GM21390 (cell line): ENCODE results near the gene FHAD1.
"Not testable (repeated sequence)": the region's sequence is repeated elsewhere in the genome, so short reads cannot be mapped to it uniquely, and the experiment has no call there.

Experiments used
- ATAC-seq: cut with Tn5 transposase; IDR thresholded peaks from one replicate; pipeline ENCODE4 v1.9.1; 2021; ENCODE audit not compliant: unreplicated experiment

The FHAD1 gene

DNA sequence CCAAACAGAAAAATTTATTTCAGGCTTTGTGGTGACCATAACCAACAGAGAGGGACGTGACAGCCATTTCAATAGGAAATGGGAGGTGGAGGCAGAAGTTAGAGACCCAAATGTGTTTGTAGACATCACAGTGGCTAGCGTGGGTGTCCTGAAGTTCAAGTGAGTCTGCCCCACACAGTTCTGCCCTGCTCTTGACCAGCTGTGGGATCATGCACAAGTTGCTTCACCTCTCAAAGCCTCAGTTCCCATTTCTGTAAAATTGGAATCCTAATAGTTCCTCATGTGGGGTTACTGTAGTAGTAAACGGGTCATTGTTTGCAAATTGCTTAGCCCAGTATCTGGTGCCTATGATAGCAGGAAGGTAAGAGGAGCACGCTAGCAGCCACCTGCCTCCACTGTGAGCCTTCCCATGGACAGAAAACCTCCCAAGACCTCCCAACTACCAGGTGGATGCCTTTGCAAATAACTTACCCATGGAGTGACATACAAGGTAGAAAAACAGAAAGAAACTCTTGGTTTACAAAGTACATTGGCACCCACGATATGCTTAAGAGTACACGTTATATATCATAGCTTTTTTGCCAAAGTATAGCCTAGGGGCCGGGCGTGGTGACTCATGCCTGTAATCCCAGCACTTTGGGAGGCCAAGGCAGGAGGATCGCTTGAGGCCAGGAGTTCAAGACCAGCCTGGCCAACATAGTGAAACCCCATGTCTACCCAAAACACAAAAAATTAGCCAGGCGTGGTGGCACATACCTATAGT, 29.1 kb downstream of the FHAD1 start:
- ATAC-seq: no peak

DNA sequence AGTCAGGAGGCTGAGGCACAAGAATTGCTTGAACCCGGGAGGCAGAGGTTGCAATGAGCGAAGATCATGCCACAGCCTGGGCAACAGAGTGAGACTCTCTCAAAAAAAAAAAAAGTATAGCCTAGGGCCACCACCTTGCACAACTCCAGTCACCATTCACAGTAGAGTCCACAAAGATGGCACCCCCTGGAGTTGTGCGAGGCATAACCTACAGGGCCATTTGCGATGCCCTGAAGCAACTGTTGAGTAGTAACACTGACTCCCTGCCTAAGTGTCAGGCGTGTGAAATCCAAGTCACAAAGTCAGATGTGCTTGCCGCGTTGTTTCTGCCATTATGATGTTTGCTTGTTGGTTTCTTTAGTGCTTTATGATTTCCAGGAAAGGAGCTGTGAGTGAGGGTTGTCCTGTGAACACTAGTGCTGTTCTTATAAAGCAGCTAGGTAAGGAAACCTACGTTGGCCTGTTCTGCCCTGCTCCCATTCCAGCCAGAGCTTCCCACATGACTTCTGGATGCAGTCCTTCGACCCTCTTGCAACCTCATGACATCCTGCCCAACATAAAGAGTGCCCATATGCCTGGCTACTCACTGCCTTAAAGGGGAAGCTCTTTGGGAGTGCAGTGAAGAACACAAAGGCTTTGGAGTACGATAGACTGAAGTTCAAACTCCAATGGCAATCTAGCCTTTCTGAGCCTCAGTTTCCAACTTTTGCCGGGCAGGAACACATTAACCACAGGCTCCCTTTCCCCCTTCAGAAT, 29.8 kb downstream of the FHAD1 start:
- no peak for ATAC-seq

DNA sequence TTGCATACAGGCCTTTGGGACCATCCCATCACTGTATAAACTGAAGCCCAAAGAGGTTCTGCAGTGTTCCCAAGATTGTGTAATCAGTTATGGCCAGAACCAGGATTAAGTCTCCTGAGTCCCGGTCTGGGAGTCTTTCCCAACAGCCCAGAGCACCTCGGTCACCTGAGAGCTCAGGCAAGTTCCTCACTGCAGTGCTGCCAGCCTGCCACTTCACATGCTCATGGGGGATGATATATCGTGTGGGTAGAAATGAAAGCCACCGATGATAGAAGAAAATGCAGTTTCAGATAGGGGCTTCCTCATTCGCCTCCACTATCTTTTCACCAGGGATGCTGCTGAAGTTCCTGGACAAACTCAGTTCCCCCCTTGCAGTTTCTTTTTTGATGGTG, 30.4 kb downstream of the FHAD1 start:
- ATAC-seq: no peak

DNA sequence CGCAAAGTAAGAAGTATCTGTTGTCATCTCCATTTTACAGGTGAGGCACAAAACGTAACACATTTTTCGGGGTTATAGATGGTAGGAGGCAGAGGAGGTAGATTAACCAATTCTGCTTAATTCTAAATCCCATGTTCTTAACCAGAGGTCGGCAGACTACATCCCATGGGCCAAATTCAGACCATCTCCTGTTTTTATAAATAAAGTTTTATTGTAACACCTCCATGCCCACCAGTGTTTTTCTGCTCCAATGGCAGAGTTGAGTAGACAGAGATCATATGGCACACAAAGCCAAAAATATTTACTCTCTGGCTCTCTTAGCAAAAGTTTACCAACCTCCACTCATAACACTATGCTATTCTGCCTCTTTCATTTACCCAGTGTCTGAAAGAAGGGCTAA, 30.9 kb downstream of the FHAD1 start:
- no peak for ATAC-seq

DNA sequence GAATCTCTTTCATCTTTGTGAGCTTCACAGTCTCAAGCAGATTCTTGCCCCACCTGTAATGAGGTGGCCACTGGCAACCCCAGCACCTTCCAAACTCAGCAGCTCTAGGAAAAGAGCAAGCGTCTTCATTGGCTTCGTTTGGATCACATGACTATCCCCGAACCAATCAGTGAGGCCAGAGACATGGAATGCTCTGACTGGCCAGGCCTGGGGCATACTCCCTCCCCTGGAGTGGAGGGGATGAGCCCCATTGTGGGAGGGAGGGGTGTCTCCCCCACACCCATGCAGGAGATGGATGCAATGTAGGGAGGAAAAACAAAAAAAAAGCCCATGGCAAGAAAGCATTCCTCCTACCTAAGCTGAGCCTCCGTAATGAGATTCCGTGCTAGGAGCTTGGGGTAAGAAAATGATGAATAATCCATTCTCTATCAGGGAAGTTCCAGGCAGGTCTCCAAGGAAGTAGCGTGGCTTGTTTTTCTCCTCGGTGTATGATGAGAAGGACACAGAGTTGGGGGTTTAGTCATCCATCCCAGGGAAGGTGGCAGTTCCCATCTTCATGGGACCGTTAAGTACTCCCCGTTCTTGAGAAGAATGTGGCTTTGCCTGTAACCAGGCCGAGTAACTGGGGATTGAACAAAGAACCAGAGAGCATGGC, 32.7 kb downstream of the FHAD1 start:
- no peak for ATAC-seq

DNA sequence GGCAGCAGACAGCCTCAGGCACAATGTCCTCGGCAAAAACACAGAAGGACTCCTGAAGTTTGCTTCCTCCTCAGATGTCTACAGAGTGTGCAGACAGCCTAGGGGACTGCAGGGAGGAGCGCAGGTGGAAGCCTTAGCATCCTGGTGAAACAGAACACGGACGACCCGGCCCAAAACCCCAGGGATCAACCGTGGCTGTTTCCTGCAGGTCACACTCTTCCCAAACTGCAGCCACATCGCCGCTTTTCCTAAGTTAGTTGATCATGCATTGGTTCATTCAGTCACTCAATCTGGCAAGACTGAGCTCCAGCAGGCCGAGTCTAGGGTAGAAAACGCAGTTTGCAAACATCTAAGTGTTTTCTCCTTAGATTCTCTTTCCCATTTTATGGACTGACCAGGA, 33.4 kb downstream of the FHAD1 start:
- no peak for ATAC-seq

DNA sequence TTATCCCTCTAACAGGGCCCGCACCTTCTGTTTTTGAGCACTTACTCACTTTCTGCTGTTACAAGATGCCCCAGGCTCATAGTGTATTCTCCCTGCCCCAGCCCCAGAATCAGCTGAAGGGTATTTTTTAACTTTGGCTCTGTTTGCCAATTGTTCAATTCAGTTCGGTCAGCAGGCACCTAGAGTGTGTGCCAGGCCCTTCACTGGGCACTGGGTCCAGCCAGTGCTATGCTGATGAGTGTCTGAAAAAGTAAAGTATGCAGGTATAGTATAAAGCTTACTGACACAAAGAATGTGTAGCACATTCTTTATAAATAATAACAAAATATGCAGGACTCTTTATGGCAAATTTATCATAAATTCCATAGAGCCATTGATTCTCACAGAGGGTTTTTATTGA, 35.0 kb downstream of the FHAD1 start:
- no peak for ATAC-seq

DNA sequence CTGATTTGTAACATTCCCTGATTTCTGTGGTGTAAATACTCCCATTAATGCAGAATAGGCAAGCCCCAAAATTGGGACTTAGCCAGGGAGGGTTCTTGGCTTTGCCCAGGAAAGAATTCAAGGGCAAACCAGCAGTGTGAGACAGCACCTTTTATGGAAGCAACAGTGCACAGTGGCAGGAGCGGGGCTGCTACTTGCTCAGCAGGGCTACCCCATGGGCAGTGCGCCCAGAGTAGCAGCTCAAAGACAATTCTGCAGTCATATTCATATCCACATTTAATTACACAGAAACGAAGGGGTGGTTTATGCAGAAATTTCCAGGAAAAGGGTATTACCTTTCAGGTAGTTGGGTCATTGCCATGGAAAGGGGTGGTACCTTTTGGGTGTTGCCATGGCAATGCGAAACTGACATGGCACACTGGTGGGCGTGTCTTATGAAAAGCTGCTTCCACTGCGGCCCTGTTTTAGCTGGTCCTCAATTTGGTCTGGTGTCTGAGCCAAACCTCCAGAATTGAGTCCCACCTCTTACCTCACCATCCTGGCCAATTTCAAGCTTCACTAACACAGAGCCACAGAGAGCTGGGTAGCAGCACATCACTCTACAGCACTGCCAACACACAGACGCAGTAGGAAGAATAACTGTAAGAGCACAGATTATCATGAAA, 35.9 kb downstream of the FHAD1 start:
- no peak for ATAC-seq

DNA sequence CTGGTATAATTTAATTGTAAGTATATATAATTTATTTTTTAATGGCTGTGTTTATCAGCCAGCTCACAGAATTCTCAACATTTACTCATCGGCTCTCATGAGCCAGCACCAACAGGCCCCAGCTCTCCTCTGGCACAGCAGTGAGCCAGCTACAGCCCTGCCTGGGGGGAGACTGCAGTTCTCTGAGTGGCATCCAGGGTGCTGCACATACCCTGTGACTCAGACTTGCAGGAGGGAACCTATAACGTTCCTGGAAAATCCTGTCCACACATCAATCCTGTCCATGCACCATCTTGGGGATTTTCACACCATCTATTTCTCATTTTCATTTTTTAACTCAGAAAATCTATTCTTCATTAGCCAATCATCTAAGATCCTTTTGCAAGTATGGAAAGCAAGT, 36.5 kb downstream of the FHAD1 start:
- ATAC-seq: no peak

DNA sequence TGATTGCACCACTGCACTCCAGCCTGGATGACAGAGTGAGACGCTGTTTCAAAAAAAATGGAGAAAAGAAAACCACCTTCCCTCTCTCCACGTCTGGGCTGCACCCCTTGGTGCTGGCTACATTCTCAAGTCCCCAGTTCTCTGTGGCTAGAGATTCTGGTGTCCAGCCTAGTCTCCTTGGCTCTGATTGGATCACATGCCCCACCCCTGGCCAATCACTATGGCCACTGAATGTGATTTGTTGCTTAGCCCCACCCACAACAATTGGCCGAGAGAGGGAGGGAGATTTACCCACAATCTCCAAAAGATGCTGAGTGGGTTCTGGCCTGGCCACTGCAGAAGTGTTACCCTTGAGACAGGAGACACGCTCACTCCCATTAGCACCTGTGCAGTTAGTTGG, 39.4 kb downstream of the FHAD1 start:
- no peak for ATAC-seq

DNA sequence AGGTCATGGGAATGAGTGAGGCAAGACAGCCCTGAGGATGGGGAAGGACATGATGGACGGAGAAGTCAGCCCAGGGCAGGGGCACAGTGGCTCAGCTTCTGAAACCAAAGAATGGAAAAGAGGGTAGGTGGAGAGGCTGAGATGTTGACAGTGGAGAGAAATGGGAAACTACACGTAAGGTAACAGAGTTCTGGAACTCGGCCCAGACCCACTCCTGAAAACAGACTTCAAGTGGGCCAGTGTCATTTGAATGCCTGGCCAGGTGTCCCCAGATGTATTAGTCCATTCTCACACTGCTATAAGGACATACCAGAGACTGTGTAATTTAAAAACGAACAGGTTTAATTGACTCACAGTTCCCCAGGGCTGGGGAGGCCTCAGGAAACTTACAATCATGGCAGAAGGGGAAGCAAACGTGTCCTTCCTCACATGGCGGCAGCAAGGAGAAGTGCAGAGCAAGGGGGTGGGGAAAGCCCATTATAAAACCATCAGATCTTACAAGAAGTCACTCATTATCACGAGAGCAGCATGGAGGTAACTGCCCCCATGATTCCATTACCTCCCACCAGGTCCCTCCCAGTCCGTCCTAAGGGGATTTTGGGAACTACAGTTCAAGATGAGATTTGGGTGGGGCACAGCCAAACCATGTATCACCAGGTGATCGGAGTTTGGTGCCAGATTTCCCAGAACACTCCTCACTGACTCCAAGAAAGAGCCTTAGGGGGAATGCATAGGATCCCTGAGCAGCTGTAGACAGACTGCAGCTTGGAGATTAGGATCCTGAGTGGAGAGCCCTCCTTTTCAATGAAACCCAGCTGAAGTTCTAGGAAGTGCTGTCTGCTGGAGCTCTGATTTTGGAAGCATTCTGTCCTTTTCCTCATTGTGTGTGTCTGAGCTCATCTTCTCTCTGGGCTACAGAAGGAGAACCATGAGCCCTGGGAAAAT, 40.3 kb downstream of the FHAD1 start:
- ATAC-seq: no peak

DNA sequence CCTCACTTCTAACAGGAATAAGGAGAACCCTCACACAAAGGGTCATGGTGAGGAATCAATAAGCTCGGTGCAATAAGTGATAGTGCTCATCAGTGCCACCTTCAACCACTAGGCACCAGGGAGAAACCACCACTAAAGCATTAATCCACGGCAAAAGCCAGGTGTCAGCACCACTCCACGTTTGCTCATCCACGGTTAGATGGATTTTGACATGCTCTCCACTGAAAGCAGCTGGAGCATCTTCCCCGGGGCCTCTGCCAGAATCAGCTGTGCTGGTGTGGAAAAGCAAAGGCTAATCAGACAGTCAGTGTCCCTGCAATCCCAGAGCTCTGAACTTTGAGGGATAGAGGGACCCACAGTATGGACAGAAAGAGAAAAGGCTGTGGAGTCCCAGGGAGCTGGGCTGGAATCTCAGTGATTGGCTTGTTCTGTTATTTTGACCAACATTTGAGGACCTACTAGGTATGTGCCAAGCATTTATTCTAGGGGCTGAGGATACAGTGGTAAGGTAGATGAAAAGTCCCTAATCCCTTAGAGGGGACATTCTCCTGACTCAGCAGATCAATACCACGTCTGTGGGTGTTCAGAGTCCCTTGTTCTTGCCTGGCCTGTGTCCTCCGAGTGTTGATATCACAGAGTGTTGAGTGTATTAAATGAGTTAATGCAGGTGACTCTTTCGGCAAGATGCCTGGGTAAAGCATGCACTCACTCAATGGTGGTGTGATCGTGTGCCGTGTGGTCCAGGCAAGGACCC, 41.3 kb downstream of the FHAD1 start:
- no peak for ATAC-seq

DNA sequence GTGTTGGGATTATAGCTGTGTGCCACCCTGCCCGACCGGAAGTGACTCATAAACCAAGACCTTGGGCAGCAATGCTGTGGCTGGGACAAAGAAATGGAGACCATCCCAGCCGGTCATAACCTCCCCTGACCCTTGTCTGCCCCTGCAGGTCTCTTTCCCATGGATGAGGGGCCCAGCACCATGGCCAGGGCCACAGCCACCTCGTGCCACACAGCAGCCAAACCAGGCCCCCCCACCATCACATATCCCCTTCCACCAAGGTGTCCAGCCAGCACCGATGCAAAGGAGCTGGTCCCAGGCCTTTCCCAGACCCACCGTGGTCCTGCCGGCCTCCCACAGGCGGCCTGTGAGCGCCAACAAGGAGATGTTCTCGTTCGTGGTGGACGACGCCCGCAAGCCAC, 42.2 kb downstream of the FHAD1 start:
- no peak for ATAC-seq

DNA sequence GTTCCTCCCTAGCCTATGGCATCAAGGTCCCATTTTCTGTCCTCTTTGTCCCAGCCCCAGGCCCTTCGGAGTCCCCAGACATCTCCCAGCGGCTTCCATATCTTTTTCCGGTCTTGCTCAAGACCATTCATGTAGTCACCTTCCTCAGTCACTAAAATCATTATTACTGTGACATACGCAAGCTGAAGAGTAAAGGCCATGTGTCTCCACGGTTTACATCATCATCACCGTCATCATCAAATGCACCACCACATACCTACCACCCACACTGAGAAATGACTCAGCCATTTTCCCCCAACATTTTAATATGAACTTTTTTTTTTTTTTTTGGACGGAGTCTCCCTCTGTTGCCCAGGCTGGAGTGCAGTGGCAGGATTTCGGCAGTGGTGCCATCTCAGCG, 43.4 kb downstream of the FHAD1 start:
- no peak for ATAC-seq

DNA sequence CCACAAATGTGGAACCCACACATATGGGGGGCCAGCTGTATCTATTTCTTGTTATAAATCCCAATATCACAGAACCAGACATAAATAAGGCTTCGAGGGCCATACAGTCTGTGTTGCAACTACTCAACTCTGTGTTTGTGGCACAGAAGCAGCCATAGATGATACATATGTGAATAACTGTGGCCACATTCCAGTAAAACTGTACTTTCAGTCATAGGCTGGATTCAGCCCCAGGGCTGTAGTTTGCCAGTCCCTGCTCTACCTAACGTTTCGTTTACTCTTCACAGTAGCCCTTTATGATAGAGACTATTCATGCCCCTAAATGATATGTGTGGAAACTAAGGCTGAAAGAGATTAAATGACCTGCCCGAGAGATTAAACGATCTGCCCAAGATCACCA, 48.7 kb downstream of the FHAD1 start:
- no peak for ATAC-seq

DNA sequence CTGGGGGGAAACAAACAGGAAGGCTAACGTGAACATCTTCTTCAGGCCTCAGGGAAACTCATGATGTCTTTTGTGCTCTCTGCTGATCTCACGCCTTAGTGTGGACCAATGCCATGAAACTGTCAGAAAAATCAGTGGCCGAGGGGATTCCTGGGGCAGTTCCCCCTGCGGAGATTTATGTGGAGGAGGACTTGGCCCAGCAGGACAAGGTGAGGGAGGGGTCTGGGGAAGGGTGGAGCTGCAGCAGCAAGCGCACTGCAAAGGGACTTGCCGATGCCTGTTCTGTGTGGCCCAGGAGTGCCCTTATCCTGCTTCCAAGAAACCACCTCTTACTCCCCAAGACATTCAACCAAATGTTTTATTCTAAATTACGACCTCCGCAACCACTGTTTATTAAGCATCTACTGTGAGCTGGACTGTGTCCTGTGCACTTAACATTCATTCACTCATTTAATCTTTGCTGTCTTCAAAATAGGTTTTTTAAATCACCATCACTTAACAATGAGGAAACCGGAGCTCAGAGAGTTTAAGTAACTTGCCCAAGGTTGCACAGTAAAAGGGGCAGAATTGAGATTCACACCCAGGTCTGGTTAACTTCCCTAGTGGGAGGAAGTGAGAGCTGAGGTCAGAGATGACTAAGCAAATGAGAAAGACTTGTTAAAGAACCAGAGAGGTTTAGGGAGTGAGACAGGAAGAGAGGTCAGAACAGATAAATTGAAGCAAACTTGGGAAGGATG, 49.7 kb downstream of the FHAD1 start:
- ATAC-seq: no peak

DNA sequence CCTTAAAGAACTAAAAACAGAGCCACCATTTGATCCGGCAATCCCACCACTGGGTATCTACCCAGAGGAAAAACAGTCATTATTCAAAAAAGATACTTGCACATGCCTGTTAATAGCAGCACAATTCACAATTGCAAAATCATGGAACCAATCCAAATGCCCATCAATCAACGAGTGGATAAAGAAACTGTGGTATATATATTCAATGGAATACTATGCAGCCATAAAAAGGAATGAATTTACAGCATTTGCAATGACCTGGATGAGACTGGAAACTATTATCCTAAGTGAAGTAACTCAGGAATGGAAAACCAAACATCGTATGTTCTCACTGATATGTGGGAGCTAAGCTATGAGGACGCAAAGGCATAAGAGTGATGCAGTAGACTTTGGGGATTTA, 51.0 kb downstream of the FHAD1 start:
- ATAC-seq: not testable (repeated sequence)

DNA sequence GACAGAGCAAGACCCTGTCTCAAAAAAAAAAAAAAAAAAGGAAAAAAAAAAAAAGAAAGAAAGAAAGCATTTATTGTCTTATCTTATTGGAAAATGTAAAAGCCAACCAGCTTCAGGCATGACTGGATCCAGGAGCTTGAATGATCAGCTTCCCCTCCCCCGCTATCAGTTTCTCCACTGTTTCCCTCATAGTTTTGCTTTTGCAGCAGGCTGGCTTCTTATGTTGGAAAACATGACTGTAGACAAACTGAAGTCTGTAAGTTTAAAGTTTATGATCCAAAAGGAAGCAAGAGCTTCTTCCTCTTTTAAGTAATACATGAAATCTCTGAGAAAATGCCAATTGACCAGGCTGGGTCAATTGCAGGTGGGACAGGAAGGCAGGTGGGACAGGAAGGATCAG, 52.2 kb downstream of the FHAD1 start:
- ATAC-seq: no peak

DNA sequence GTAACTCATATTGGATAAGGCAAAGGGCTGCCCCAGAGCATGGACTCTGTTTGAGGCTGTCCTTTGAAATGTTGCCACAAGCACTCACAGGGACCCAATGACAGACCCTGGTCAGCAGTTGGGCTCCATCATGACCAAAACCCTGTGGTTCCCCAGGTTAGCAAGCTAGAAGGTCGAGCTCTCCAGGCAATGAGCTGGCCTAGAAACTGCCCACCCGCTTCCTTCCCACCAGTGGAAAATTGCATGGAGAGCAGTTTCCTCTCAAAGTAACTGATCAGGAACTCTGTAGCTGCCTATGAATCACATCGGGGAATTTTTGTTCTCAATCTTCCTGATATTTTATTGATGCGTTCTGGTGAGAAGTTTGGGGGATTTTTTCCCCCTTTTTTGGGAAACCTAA, 52.8 kb downstream of the FHAD1 start:
- no peak for ATAC-seq
